Adrenal gland (tissue), 12 donors: ENCODE results near the gene ANKFY1. TPM values are rescaled to one million over a fixed set of nuclear protein-coding genes. Genes with fewer than 3 reads are reported as not detected.
A peak's percentile ranks its signal among the peaks of the same experiment; 100 is the strongest.

ENCODE experiments used
- DNase-seq, 7 donors: peaks; one replicate each; pipeline ENCODE4 v3.0.0-alpha.2; 2019 to 2020
- H3K27ac ChIP-seq, 5 donors: fragments of 200-600 bp; sonication (generic) in 4 of 5; 1 replicate in 3 of 5; 2 replicates in 2 of 5; pipeline versions ENCODE4 v1.5.1 to v1.8.0; 2016 to 2020; ENCODE audit warnings: mild to moderate bottlenecking in 1 of 5
- H3K27me3 ChIP-seq: fragments of 200-600 bp; 2 replicates; pipeline ENCODE4 v1.8.0; 2021
- H3K36me3 ChIP-seq, 2 donors: fragments of 200-600 bp; replicated peaks in 1 of 2; 1 replicate in 1 of 2; 2 replicates in 1 of 2; pipeline versions ENCODE4 v1.5.1 to v1.8.0; 2018 to 2022
- H3K4me1 ChIP-seq, 2 donors: fragments of 200-600 bp; replicated peaks in 1 of 2; 1 replicate in 1 of 2; 2 replicates in 1 of 2; pipeline versions ENCODE4 v1.5.1 to v1.8.0; 2018 to 2021
- H3K4me3 ChIP-seq, 4 donors: fragments of 200-600 bp; sonication (generic) in 3 of 4; one replicate each; pipeline ENCODE4 v1.5.1; 2016 to 2018
- H3K9me3 ChIP-seq, 3 donors: fragments of 200-600 bp; sonication (generic) in 1 of 3; replicated peaks in 1 of 3; 1 replicate in 2 of 3; 2 replicates in 1 of 3; pipeline versions ENCODE4 v1.5.1 to v1.8.0; 2016 to 2021
- CTCF ChIP-seq, 6 experiments: fragments of 450-650 bp in 4 of 6; fragments of 200-600 bp in 2 of 6; sonication (generic) in 1 of 6; IDR thresholded peaks; 1 replicate in 5 of 6; 2 replicates in 1 of 6; pipeline versions ENCODE4 v1.5.1 to v1.8.0; 2016 to 2021; ENCODE audit warnings: antibody characterized with exemption in 6 of 6, mild to moderate bottlenecking in 2 of 6, moderate library complexity in 1 of 6
- POLR2A ChIP-seq, 2 donors: fragments of 450-650 bp; IDR thresholded peaks; one replicate each; pipeline ENCODE4 v1.6.1; 2017; ENCODE audit warnings: antibody characterized with exemption in 2 of 2, mild to moderate bottlenecking in 2 of 2, moderate library complexity in 1 of 2
- WGBS, 4 donors: extraction: QIAGEN DNeasy Blood & Tissue Kit in 2 of 4; methylation state at CpG; one replicate each; pipeline versions ENCODE4 v1.1.5 to v1.1.7; 2013 to 2017; 5-methylcytosine and 5-hydroxymethylcytosine counted together
- intact Hi-C, 2 donors: fragments of 100-400 bp; cut with DNase I; formaldehyde crosslinking; loops; one replicate each; pipeline versions ENCODE4 v1.14.1 to v1.15.0; 2022 to 2023
- polyA plus RNA-seq, 3 donors: library from polyadenylated mRNA; stranded (reverse); fragments of 200-250 nt in 2 of 3; fragments of 350-450 nt in 1 of 3; fragmentation: Illumina TruSeq in 1 of 3; extraction: RNeasy Lipid Tissue Mini Kit (QIAGEN cat#74804) in 1 of 3; gene quantifications; one replicate each; pipeline ENCODE4 v1.2.3, GENCODE V29; 2013 to 2014
- total RNA-seq, 9 donors: library from RNA; depleted of rRNA in 4 of 9; stranded (reverse); fragments of >200 nt in 4 of 9; fragments of 120-200 nt in 1 of 9; fragmentation: NEBNext Ultra II Directional in 1 of 9; extraction: Animal tissue kit (Norgen Biotek cat#: 25700) in 1 of 9; gene quantifications; one replicate each; pipeline versions ENCODE4 v1.1.0 to v1.2.4, GENCODE V29; 2013 to 2023
- donor health status: healthy with polysubstance abuse.
- donor health status: Bipolar disorder and iron deficiency.
- donor health status: DM: yes; HTN: yes; CAD: no.
- donor health status: DM: no; HTN: no; CAD: no.
- donor health status: DM: no; HTN: no; CAD: no.
- donor health status: DM: yes; HTN: yes; CAD: no.

The ANKFY1 gene
- total and polyA plus RNA-seq, 12 donors = 14.8 to 91.0 (median 46.7) TPM

GRCh38 chr17:4249452-4250029, 14.2 kb downstream of the ANKFY1 start:
- intact Hi-C loops = no loop called here
- H3K4me3 ChIP-seq = no peak overlapping the region
- WGBS, 4 donors = 52 to 56% (median 53%) methylated on average over 4 of the region's 4 CpGs
- no peaks in the 10 kb centered on the region for H3K27me3 ChIP-seq
- H3K4me1 ChIP-seq = peaks cover 18 to 33% of the 10 kb centered on the region in 2 donors
- no peaks in the 10 kb centered on the region for H3K9me3 ChIP-seq
- no peak overlapping the region for H3K27ac ChIP-seq
- TF ChIP-seq CTCF (IDR thresholded peaks at IDR 0.05) (peak; percentile 24 to 57 (median 36)), POLR2A (IDR thresholded peaks at IDR 0.05) (no peak)
- no peaks in the 10 kb centered on the region for H3K36me3 ChIP-seq
- DNase-seq = no peak

GRCh38 chr17:4248504-4249277, 15.1 kb downstream of the ANKFY1 start:
- Histone ChIP-seq H3K36me3 (no peaks in the 10 kb centered on the region), H3K4me3 (no peak overlapping the region), H3K9me3 (no peaks in the 10 kb centered on the region), H3K4me1 (peaks cover 18 to 33% of the 10 kb centered on the region in 2 donors), H3K27ac (no peak overlapping the region), H3K27me3 (no peaks in the 10 kb centered on the region)
- no peak for DNase-seq
- WGBS, 4 donors = 85 to 93% (median 89%) methylated on average over 7 of the region's 7 CpGs
- intact Hi-C loops = no loop called here
- no peak for TF ChIP-seq POLR2A (IDR thresholded peaks at IDR 0.05)
- TF ChIP-seq CTCF (IDR thresholded peaks at IDR 0.05) = no peak

GRCh38 chr17:4247971-4248388, 15.8 kb downstream of the ANKFY1 start:
- WGBS, 4 donors = 62 to 73% (median 71%) methylated on average over 7 to 11 of the region's 11 CpGs
- intact Hi-C loops = no loop called here

More at GRCh38 chr17:4247971-4248388, 15.8 kb downstream of the ANKFY1 start:
- Histone ChIP-seq H3K27me3 (no peaks in the 10 kb centered on the region), H3K36me3 (no peaks in the 10 kb centered on the region), H3K9me3 (no peaks in the 10 kb centered on the region), H3K27ac (peak overlapping the region in 1 of 5 donors; percentile 28), H3K4me3 (no peak overlapping the region), H3K4me1 (peaks cover 18 to 33% of the 10 kb centered on the region in 2 donors)
- peak in 4 of 7 donors; percentile 28 to 53 (median 36) for DNase-seq
- TF ChIP-seq CTCF (IDR thresholded peaks at IDR 0.05) (no peak), POLR2A (IDR thresholded peaks at IDR 0.05) (no peak)
